Endothelial cell (in vitro differentiated cells): ENCODE data around the gene AMY2B. TPM values are rescaled to one million over a fixed set of nuclear protein-coding genes. Genes with fewer than 3 reads are reported as not detected.
"Not testable (repeated sequence)": the region's sequence is repeated elsewhere in the genome, so short reads cannot be mapped to it uniquely, and the experiment has no call there.

Experiments used
- DNase-seq: peaks from one replicate; pipeline ENCODE4 v3.0.0; 2021; ENCODE audit warnings: low spot score
- H3K27ac Mint-ChIP-seq: one replicate; pipeline ENCODE4 v1.8.0; 2021; ENCODE audit warnings: mixed read lengths, inconsistent platforms; ENCODE audit not compliant: unreplicated experiment
- H3K27me3 Mint-ChIP-seq: one replicate; pipeline ENCODE4 v1.8.0; 2021; ENCODE audit warnings: mild to moderate bottlenecking, moderate library complexity, mixed read lengths, inconsistent platforms; ENCODE audit not compliant: unreplicated experiment
- H3K36me3 Mint-ChIP-seq: one replicate; pipeline ENCODE4 v1.8.0; 2021; ENCODE audit warnings: mild to moderate bottlenecking, low read depth, mixed read lengths, inconsistent platforms; ENCODE audit not compliant: unreplicated experiment
- H3K4me1 Mint-ChIP-seq: one replicate; pipeline ENCODE4 v1.8.0; 2021; ENCODE audit warnings: mild to moderate bottlenecking, mixed read lengths, inconsistent platforms; ENCODE audit not compliant: unreplicated experiment
- H3K4me3 Mint-ChIP-seq: one replicate; pipeline ENCODE4 v1.8.0; 2021; ENCODE audit warnings: mild to moderate bottlenecking, mixed read lengths, inconsistent platforms; ENCODE audit not compliant: unreplicated experiment
- H3K9me3 Mint-ChIP-seq: one replicate; pipeline ENCODE4 v1.8.0; 2021; ENCODE audit warnings: mixed read lengths, inconsistent platforms; ENCODE audit not compliant: unreplicated experiment
- total RNA-seq: library from RNA; stranded (reverse); fragmentation: NEBNext Ultra II Directional; extraction: Animal tissue kit (Norgen Biotek cat#: 25700); gene quantifications from one replicate; pipeline ENCODE4 v1.2.1, GENCODE V29; 2021; ENCODE audit not compliant: unreplicated experiment
- TF ChIP-seq, protein P1 (sequence below): fragments of 200-600 bp; sonication (generic); IDR thresholded peaks from one replicate; pipeline ENCODE4 v1.5.0; 2021; ENCODE audit warnings: antibody characterized with exemption; ENCODE audit not compliant: unreplicated experiment

AMY2B gene
- total RNA-seq, 1 donor from 2014 or later: 3.4 TPM

DNA sequence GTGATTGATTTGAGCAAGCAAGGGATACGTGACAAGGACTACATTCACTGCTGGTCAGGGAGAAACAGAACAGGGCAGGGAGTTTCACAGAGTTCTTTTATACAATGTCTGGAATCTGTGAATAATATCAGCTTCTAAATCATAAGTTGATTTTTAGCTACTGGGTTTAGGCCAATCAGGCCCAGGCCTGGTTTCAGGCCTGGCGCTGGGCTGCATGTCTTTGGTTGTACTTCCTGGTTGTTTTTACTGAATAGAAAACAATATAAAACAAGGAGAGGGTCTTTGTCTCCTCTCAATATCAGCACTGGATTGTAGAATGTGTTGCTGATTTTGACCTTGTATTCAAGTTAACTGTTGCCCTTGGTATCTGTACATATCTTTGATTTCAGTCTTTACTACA, 45.0 kb downstream of the AMY2B start:
- H3K27ac Mint-ChIP-seq: no peak overlapping the region
- TF ChIP-seq, protein P1, sequence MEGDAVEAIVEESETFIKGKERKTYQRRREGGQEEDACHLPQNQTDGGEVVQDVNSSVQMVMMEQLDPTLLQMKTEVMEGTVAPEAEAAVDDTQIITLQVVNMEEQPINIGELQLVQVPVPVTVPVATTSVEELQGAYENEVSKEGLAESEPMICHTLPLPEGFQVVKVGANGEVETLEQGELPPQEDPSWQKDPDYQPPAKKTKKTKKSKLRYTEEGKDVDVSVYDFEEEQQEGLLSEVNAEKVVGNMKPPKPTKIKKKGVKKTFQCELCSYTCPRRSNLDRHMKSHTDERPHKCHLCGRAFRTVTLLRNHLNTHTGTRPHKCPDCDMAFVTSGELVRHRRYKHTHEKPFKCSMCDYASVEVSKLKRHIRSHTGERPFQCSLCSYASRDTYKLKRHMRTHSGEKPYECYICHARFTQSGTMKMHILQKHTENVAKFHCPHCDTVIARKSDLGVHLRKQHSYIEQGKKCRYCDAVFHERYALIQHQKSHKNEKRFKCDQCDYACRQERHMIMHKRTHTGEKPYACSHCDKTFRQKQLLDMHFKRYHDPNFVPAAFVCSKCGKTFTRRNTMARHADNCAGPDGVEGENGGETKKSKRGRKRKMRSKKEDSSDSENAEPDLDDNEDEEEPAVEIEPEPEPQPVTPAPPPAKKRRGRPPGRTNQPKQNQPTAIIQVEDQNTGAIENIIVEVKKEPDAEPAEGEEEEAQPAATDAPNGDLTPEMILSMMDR: no peak
- no peaks in the 10 kb centered on the region for H3K36me3 Mint-ChIP-seq
- peaks cover 6% of the 10 kb centered on the region for H3K4me1 Mint-ChIP-seq
- no peaks in the 10 kb centered on the region for H3K9me3 Mint-ChIP-seq
- no peaks in the 10 kb centered on the region for H3K27me3 Mint-ChIP-seq
- H3K4me3 Mint-ChIP-seq: no peak overlapping the region
- DNase-seq: no peak

DNA sequence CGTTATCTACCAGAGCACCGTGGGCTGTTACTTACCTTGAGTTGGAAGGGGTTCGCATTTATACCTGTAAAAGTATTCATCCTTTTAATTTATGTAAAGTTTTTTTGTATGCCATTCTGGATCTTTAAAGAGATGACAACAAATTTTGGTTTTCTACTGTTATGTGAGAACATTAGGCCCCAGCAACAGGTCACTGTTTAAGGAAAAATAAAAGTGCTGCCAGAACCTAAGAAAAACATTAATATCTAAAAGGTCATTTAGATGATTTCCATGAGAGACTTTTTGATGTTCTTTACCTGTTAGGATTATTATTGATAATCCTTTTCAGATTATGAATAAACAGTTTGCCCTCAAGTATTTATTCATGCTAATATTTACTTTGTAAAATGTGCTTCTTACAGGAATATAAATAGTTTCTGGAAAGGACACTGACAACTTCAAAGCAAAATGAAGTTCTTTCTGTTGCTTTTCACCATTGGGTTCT, 45.6 kb downstream of the AMY2B start, which contains the start of gene AMY2A:
TSS of gene AMY2A (plus strand) at position 434 of the 484 bp plus-strand sequence. CDS start at position 448, 14 bp downstream.
- H3K9me3 Mint-ChIP-seq, H3K27ac Mint-ChIP-seq, H3K36me3 Mint-ChIP-seq, DNase-seq, H3K4me1 Mint-ChIP-seq, H3K27me3 Mint-ChIP-seq, H3K4me3 Mint-ChIP-seq: not testable (repeated sequence)

DNA sequence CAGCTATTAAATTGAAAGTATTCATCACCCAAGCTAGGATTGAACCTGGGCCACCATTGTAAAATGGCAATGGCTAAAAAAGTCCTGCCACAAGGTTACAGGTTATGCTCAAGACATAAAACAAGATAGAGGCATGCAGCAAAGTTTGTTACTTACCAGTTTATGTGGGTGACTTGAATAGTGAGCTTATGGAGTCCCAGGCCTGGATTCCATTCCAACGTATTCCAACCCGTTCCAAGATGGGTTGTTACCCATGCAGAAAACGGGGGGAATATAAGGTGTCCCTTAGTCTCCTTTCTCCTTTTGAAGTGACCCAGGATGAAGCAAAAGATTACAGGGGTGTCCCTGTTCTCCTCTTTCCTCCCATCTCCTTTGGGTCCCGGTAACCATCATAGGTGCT, 56.0 kb downstream of the AMY2B start:
- not testable (repeated sequence) for H3K9me3 Mint-ChIP-seq, DNase-seq, H3K4me1 Mint-ChIP-seq, H3K27me3 Mint-ChIP-seq, H3K27ac Mint-ChIP-seq, H3K4me3 Mint-ChIP-seq, H3K36me3 Mint-ChIP-seq

Other genes with a start within 250 kb of the AMY2B start
- 16.9 TPM for gene RNPC3, start 45.9 kb upstream of the AMY2B start, total RNA-seq
- not detected for gene AMY2A, start 45.8 kb downstream of the AMY2B start, total RNA-seq
- gene AMY1A, start 84.2 kb downstream of the AMY2B start, total RNA-seq: not detected
- gene AMY1B, start 124.6 kb downstream of the AMY2B start, total RNA-seq: not detected
- not detected for gene AMY1C, start 178.3 kb downstream of the AMY2B start, total RNA-seq